Measurements from ENCODE around the gene RAD50. TPM values are rescaled to one million over a fixed set of nuclear protein-coding genes. Genes with fewer than 3 reads are reported as not detected.

Gene RAD50
- total and polyA plus RNA-seq, 2 of the 4 experiments (the other 2 are of a cell fraction) = 5.2 to 6.2 TPM

DNA sequence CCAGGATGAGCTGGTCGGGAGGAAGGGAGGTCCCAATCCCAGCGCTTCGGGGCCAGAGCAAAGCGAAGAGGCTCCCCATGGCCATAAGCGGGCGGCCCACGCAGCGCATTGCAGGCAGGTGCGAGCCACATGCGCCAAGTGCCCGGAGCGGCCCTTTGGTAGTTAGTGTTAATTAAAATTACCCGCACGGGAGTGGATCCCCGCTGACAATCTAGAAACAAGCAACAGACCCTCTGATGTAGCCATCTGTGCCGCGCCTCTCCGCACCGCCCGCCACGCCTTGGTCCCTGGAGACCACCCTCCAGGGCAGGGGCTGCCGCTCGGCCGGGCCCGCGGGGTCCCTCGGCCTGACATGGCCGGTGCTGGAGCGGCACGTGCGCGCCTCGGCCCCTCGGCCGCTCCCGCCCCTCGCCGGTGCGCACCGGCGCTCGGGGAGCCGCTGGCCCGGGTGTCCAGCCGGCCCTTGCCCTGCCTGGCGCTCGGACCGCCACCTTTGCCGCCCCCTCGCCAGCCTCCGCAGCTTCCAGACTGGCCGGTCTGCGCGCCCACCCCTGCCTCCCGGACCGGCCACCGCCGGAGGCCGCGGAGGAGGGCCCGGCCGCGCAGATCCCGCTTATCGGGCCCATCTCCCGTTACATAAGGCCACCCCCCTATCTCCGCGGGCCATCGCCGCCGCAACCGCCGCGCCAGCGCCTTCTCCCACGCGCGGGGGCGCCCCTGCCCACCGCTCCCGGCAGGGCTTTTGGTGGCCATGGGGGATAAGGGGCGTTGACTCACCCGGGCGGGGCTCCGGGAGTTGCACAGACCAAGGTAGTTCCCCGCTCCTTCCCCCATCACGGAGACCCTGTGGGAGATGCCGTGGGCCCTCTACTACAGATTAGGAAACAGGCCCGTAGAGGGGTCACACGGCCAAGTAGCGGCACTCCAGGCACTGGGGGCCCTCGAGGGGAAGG, 99.3 kb downstream of the RAD50 start (continued):
- TF ChIP-seq MAZ (IDR thresholded peaks at IDR 0.05; ENCODE audit: borderline replicate concordance, low read depth, low read length) = no peak; the same call in 1 of the 2 replicates

GRCh38 chr5:132656774-132657355, 100.1 kb downstream of the RAD50 start:
- H3K4me2 ChIP-seq (ENCODE audit: low read depth, low read length) = peak overlapping the region; percentile 60; the same call in 1 of the 2 replicates
- 0 out of 2 replicates have a peak overlapping the region, but pooled peaks have one; percentile 56 for H2AK5ac ChIP-seq (ENCODE audit: low read depth, low read length)
- H3K14ac ChIP-seq (replicated peaks; ENCODE audit: low read depth, low read length) = no peak overlapping the region; the same call in 1 of the 2 replicates
- no peaks in the 10 kb centered on the region for H3K79me1 ChIP-seq (ENCODE audit: low read depth in 1 of 2, low read length in 2 of 2)
- no peak overlapping the region for H3K4me3 ChIP-seq (ENCODE audit: insufficient read depth, low read depth, low read length)
- no peaks in the 10 kb centered on the region for H4K20me1 ChIP-seq (ENCODE audit: insufficient read depth, low read length)
- H3K36me3 ChIP-seq (ENCODE audit: control insufficient read depth, insufficient read depth, low read length) = no peaks in the 10 kb centered on the region
- no peak overlapping the region for H4K91ac ChIP-seq (ENCODE audit: insufficient read depth, low read depth, low read length)
- no TSS peak for BruUV-seq (replicated peaks)
- H2BK120ac ChIP-seq (ENCODE audit: low read depth, low read length) = no peak overlapping the region
- POLR2A ChIA-PET (ENCODE audit: unreplicated experiment) = no interaction called here
- peaks cover 3% of the 10 kb centered on the region; the same call in 1 of the 2 replicates for H3K9me1 ChIP-seq (ENCODE audit: insufficient read depth, low read length)
- no peak overlapping the region for H2BK20ac ChIP-seq (ENCODE audit: low read depth, low read length)
- H2AK9ac ChIP-seq (replicated peaks; ENCODE audit: low read depth, low read length, poor library complexity) = peak overlapping the region; percentile 74
- no peak overlapping the region for H3K9ac ChIP-seq (ENCODE audit: low read depth, low read length)
- no peak overlapping the region; a peak in 1 of 4 replicates for H4K8ac ChIP-seq (ENCODE audit: low read depth in 2 of 2, low read length in 2 of 2)
- peak overlapping the region; percentile 90 for H2AFZ ChIP-seq (replicated peaks; ENCODE audit: low read length, poor library complexity)
- H3K18ac ChIP-seq (ENCODE audit: low read depth, low read length) = no peak overlapping the region
- H3K56ac ChIP-seq (ENCODE audit: extremely low read depth, insufficient read depth, low read length) = no peak overlapping the region
- dilution Hi-C loops (cut with HindIII; ENCODE audit: low sequenced_read_pairs, unreplicated experiment) (no loop called here), intact Hi-C loops (cut with micrococcal nuclease) (no loop called here), in situ Hi-C loops (cut with MboI; ENCODE audit: low sequenced_read_pairs) (no loop called here)
- peak overlapping the region; percentile 42; the same call in 1 of the 2 replicates for H3K23ac ChIP-seq (ENCODE audit: low read depth, low read length)
- no peak overlapping the region for H3K27ac ChIP-seq (ENCODE audit: insufficient read depth, low read length)
- no peak overlapping the region for H4K5ac ChIP-seq (ENCODE audit: low read depth, low read length)
- CTCF ChIA-PET = interaction anchor here (0.6 kb wide), 1 partner anchor 1516 kb away, joined by 4 read pairs; no protein-coding TSS in a partner anchor
- no peaks in the 10 kb centered on the region for H3K9me3 ChIP-seq (ENCODE audit: control insufficient read depth, insufficient read depth, low read length)
- no peak for DNase-seq
- no CpG with 5 or more reads among the region's 12 CpGs for WGBS, 2 experiments (ENCODE audit: extremely low coverage in 2 of 2, insufficient read length in 1 of 2)
- H3K4ac ChIP-seq (ENCODE audit: low read depth, low read length) = no peak overlapping the region; the same call in 1 of the 2 replicates
- peaks cover 11% of the 10 kb centered on the region; the same call in 1 of the 2 replicates for H3K27me3 ChIP-seq (ENCODE audit: control insufficient read depth, insufficient read depth, low read length)
- H2BK5ac ChIP-seq (ENCODE audit: low read depth, low read length, poor library complexity, severe bottlenecking) = no peak overlapping the region
- no peak overlapping the region; the same call in 2 of the 3 replicates for H2BK15ac ChIP-seq (ENCODE audit: low read depth, low read length)
- no peak for ATAC-seq (ENCODE audit: low read depth)
- H3K4me1 ChIP-seq (ENCODE audit: control insufficient read depth, insufficient read depth, low read length) = no peaks in the 10 kb centered on the region
- TF ChIP-seq BHLHE40 (IDR thresholded peaks at IDR 0.05; ENCODE audit: low read depth, low read length) = no peak
- TF ChIP-seq, protein P1, sequence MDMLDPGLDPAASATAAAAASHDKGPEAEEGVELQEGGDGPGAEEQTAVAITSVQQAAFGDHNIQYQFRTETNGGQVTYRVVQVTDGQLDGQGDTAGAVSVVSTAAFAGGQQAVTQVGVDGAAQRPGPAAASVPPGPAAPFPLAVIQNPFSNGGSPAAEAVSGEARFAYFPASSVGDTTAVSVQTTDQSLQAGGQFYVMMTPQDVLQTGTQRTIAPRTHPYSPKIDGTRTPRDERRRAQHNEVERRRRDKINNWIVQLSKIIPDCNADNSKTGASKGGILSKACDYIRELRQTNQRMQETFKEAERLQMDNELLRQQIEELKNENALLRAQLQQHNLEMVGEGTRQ (IDR thresholded peaks at IDR 0.05; ENCODE audit: low read depth, low read length) = no peak
- no peak for TF ChIP-seq CTCF (conservative IDR thresholded peaks at IDR 0.05; ENCODE audit: low read depth, low read length)
- no peak for TF ChIP-seq MAFK (IDR thresholded peaks at IDR 0.05; ENCODE audit: low read depth, low read length)
- TF ChIP-seq FOS (IDR thresholded peaks at IDR 0.05; ENCODE audit: low read depth, low read length) = no peak
- TF ChIP-seq POLR2A (IDR thresholded peaks at IDR 0.05; ENCODE audit: low read depth, low read length) = no peak
- no peak for TF ChIP-seq SMC3 (IDR thresholded peaks at IDR 0.05; ENCODE audit: low read depth, low read length)
- TF ChIP-seq, protein P2, sequence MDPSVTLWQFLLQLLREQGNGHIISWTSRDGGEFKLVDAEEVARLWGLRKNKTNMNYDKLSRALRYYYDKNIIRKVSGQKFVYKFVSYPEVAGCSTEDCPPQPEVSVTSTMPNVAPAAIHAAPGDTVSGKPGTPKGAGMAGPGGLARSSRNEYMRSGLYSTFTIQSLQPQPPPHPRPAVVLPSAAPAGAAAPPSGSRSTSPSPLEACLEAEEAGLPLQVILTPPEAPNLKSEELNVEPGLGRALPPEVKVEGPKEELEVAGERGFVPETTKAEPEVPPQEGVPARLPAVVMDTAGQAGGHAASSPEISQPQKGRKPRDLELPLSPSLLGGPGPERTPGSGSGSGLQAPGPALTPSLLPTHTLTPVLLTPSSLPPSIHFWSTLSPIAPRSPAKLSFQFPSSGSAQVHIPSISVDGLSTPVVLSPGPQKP (IDR thresholded peaks at IDR 0.05; ENCODE audit: borderline replicate concordance, low read depth, low read length) = no peak
- TF ChIP-seq RCOR1 (IDR thresholded peaks at IDR 0.05; ENCODE audit: insufficient replicate concordance, low read length) = no peak

Measured in IMR-90 (cell line).